HK-2 (cell line): Measurements from ENCODE around the gene MID1.

Source experiments
- DNase-seq: peaks from one replicate; pipeline ENCODE4 v3.0.0-alpha.2; 2018; ENCODE audit not compliant: unreplicated experiment

MID1 gene

DNA sequence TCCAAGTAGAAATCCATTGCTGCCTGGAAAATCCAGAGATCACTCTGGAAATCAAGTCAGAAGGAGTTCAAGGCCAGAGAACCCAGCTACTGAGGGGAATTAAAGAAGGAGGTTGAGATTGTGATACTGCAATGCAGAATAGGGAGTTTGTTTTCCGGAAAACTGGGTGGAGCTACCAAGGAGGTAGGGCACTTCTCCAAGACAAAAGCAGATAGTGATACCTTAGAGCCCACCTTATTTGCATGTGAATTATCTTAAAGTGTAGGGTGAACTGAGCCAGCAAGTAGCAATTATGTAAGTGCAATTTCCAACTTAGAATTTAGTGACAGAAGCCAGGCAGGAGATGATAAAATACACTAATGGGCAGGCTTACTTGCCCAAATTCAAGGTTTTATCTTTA, 178.9 kb downstream of the MID1 start:
- DNase-seq, result no peak

DNA sequence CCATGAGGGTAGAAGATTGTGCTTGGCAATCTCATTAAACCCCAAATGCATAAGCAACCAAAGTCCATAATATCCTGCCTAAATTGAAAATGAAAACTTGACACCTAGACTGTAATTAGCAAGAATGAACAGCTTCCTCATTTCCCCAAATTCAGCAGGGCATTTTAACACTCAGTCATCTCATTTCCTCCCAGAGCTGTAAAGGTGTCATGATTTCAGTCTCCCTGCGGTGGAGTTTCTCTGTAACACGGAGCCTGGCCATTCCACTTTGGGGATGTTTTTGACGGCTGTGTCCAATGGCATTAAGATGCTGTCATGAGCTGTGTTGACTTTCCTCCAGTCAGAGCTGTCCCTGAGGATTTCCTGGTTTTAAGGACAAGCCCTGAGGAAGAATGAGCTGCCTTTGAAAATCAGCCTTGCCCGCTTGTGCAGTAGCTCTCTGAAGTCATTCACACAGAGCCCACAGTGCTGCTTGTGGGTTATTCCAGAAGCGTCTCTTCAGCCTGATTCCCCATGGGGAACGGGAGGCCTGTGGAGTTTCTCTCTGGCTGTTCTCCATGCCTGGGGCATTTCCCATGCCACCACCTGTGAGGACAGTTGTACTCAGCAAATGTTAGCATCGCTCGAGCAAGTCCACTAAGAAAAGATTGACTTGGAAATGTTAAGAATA, 187.0 kb downstream of the MID1 start:
- no peak for DNase-seq

DNA sequence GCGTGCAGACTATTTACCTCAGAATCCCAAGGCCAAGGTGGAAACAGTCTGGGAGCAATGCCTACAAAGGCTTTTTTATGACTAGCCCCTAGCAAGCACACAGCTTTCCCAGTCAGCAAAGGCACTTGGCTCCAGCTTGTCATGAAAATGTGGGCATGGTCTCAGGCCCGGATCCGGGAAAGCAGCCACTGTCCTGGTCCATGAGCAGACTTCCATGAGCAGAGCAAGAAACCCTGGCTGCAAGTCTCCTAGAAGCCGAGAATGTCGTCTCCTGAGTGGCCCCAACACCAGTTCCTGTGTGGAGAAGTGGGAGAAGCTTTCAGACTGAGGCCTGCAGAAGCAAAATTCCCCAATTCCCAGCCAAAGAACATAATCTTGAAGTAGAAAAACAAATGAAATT, 190.5 kb downstream of the MID1 start:
- no peak for DNase-seq

DNA sequence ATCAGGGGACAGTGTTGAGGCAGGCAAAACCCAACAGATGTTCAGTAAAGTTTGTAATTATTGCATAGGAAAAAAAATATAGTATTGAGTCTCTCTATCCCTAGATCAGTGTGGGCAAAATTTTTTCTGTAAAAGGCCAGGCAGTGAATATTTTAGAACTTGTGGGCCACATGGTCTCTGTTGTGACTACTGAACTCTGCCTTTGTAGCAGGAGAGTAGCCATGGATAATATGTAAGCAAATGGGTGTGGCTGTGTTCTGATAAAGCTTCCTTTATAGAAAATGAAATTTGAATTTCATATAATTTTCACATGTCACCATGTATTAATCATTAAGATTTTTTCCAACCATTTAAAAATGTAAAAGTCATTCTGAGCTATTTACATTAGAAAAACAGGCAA, 193.1 kb downstream of the MID1 start:
- DNase-seq, result no peak

DNA sequence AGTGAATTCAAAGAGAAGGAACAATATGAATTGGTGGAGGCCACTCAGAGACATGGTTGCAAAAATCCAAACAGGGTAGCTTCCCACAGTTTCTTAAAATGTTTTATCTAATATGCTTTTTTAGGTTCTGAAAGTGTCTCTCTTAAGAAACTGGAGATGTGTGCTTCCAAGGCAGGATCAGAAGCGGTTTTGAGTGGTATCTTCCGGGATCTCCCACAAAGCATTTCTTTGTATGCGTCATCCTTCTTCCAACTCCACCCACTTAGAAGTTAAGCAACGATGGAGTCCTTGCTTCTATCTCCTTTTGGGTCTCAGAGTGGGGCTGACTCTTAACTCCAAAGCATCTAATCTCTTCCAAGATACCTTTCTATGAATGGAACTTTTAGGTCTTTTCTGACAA, 196.7 kb downstream of the MID1 start:
- DNase-seq, result no peak

DNA sequence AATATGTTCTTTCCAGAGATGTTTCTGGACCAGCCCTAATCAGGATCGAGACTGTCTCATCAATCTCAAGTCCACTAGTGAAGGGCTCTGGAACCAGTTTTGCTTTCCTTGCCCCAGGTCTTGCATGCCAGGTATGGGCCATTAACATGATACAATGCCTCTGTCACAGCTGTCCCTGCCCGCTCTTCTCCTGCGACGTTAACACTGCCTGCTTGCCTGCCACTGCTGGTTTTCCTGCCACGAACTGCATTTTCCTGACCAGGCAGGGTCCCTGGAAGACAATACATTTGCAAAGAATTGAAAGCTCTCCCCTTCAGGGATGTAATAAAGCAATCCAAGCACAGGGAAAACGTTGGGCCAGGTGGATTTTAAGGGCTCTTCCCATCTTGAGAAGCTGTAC, 200.3 kb downstream of the MID1 start:
- no peak for DNase-seq

DNA sequence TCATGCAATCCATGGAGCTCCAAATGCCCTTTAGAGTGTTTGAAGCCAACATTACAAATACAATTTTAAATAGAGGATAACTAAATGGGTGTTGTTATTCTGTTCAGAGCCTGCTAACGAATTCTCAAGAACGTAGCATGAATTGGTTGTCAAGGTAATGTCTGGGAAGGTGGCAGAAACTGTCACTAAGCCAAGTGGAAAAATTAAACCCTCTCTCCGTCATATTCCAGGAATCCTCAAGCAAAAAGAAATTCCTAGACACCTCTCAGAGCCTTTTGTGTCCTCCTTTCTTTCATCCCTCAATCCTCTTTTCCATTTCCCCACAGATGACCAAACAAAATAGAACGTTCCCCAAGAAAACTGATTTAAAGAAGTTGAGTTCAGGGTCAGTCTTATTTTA, 204.0 kb downstream of the MID1 start:
- DNase-seq, result no peak

DNA sequence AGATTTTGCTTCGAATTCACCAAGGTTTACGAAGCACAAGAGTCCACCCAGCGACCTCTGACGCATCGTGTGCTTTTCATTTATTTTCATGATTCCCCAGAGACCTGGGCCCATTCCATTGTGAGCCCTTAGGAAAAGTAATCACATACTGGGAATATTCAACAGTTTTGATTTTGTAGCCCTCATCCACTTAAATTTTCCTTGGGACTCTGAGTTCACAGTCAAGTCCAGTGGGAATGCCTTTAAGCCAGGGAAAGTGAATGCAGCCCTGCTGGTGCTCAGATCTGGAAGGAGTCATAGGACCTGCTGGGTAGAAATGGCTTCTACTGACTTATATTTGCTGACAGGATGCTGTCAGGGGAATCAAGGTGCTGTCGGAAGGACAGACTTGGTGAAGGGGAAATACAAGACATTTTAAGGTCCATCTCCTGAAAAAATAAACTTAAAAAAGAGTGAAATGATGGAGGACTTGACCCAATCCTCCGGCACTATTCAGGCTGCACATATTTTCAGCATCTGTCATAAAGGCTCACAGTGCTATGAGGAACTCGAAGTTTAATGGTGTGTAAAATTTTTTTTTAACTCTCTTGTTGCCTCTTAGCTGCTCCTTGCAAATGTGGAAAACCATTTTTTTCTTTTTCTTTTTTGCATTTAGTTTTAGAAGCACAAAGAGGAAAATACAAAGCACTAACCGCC, 204.9 kb downstream of the MID1 start:
- DNase-seq, result no peak

DNA sequence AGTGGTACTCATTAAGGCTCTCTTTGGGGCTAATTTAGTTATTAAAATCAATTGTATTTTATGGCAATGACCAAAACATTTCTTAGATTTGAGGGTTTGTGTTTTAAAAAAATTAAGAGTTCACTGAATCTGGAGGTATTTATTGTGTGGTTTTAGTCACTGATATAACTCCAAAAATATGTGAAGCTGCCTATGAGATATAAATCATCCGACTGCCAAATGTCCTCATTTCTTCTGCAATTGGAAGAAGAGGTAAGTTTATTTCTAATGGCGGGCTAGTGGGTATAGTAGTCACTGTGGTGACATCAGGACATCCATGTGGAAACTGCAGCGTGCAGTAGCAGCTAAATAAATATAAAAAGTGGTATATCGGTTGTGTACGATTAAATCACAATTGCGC, 205.5 kb downstream of the MID1 start:
- DNase-seq, result no peak

DNA sequence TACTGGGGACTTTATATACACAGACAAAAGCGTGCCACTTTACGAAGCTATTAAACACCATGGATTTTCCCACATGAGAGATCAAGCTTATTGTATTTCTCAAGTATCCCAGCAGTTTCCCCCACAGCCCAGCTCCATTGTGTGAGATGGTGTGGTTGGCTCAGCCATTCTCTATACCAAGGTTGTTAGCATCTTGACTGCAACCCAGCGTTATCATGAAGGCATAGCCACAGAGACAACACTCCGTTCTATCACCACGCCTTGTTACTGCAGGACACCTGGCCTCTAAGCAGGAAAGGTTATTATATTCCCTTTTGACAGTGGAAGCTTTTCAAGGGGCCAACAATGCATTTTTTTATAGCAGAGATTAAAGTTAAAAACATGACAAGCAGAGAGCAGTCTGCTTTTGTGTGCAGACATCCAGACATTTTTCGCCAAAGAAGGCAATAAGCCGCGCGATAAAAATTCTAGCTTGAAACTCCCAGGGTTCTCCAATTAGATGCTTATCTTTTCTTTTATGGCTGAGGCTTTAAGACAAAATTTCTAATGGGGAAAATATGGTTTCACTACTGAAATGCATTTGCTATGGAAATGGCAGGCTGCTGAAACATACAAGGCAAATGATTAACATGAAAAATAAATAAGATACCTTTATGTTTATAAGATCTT, 206.1 kb downstream of the MID1 start:
- DNase-seq, result no peak

DNA sequence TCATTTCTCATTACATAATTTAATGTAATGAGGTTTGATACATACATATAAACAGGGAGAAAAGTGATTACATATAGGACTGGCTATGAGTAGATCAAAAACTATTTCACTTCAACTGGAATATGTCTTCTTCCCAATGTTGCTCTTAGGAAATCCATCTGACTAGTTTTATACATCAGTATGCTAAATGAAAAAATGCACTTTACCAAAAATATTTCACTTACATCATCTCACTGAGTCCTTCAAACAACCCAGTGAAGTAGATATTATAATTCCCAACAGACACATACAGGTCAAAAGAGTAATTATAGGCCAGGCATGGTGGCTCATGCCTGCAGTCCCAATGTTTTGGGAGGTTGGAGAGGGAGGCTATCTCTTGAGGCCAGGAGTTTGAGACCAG, 215.9 kb downstream of the MID1 start:
- no peak for DNase-seq

DNA sequence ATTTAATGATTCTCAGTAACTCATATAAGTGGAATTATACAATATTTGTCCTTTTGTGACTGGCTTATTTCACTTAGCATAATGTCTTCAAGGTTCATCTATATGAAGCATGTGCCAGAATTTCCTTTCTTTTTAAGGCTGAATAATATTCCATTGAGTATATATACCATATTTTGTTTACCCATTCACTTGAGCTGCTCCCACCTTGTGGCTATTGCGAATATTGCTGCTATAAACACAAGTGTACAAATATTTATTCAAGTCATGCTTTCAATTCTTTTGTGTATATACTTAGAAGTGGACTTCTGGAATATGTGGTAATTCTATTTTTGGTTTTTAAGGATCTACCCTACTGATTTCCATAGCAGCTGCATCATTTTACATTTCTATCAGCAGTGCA, 219.1 kb downstream of the MID1 start:
- no peak for DNase-seq

DNA sequence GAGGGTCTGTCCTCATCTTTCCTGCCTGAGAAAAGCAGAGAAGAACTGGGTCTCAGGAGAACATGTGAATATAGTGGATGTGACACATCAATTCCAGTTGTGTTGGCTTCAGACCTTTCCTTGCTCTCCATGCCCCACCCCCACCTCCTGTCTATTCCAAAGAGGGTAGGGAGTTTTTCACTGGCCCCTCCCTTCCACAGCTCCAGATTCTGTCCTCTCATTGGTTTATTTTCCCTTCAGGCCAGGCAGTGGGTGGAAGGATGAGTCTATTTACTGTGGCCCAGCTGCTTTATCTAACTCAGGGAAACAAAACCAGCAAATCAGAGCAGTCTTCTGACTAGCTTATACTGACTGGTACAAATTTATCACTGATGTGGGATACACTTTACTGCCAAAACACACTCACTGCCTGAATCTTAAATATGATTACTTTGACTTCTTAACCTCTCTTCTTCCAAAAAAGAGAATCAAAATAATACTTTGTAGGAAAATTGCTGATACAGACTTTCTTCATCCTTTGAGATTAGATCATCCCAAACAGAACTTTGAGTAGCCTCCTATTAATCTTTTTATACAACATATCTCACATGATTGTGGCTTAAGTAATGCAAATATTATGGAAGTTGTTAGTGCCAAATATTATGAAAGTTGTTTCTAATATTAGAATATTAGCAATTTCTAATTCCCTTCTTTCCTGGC, 221.2 kb downstream of the MID1 start:
- DNase-seq, result no peak

DNA sequence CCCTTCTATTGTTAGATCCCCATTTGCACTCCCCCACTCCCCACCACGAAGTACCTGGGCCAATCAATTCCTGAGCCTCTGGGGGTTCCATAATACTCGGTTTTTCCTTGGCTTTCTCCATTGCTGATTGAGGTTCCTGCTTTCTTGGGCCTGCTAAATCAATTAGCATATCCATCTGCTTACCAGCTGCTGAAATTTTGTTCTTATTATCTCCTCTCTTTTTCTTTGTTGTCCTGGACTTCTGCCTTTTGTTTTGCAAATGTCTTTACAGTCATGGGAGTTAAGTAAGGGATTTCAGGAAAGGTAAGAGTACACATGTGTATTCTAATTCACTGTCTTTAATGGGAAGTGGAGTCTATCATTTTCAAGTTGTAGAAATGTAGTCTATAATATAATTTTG, 222.2 kb downstream of the MID1 start:
- no peak for DNase-seq

DNA sequence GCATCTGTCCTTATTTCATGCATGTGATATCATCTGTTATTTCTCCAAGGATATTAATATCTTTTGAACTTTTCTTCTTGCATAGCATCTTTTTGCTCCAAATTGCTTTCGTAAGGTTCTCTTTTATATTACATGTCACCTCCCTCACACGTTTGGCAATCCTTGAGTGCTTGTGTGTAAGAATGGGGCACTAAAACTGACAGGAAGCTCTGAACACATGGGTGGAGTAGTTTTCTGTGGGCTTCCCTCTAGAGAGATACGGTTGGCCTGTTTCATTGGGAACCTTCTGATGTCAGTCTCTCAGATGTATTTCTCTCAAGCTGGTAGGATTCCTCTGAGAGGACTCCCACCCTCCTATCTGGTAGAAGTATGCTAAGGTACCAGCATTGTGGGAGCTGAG, 223.0 kb downstream of the MID1 start:
- no peak for DNase-seq

DNA sequence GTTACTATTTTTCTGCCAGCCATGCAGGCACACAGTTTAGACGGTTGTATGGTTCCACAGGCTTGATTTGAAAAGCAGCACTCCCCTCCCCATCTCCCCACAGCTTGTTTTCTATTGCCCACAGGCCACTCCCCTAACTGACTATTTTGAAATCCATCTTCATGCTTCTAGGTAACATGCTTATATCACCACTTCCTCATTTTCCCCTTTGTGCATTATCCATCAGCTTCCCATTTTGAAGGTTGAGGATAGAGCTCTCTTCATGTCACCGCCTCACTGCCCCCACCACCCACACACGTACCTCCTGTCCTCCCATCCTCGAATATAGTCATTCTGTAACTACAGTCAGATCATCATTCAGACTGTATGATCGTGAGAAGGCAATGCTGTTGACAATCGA, 224.7 kb downstream of the MID1 start:
- DNase-seq, result no peak
